IMR-90 (cell line): ENCODE data around the gene EML6. TPM values are rescaled to one million over a fixed set of nuclear protein-coding genes. Genes with fewer than 3 reads are reported as not detected.

ENCODE experiments used
- ATAC-seq: fragments of 200-7000 bp; cut with Tn5 transposase; 2 replicates; pipeline ENCODE4 v1.9.1; 2020; ENCODE audit warnings: low read depth, mild to moderate bottlenecking, moderate library complexity
- BruUV-seq: library from RNA; stranded (reverse); fragments of 400-500 nt; replicated peaks from 2 replicates; lab custom pipeline; 2021; lab: Mats Ljungman, UMichigan
- CTCF ChIA-PET: fragments of 300-600 bp; formaldehyde crosslinking; extraction: SDS; loops from one replicate; lab custom pipeline; 2021; ENCODE audit warnings: antibody characterized with exemption; lab: Yijun Ruan, JAX
- POLR2A ChIA-PET: fragments of 300-600 bp; sonication (Branson Sonifier 250); formaldehyde crosslinking; loops from one replicate; lab custom pipeline; 2022; ENCODE audit warnings: antibody characterized with exemption; ENCODE audit not compliant: unreplicated experiment; lab: Charles Lee
- DNase-seq: peaks from one replicate; pipeline ENCODE4 v3.0.0; 2013
- H2AFZ ChIP-seq: replicated peaks from 2 replicates; pipeline ENCODE3; 2013; ENCODE audit warnings: low read length, mild to moderate bottlenecking; ENCODE audit not compliant: poor library complexity
- H2AK5ac ChIP-seq: 2 replicates; pipeline ENCODE4 v1.6.1; 2013; ENCODE audit warnings: low read depth, low read length, inconsistent platforms
- H2AK9ac ChIP-seq: replicated peaks from 2 replicates; pipeline ENCODE3; 2013; ENCODE audit warnings: mild to moderate bottlenecking, low read depth, low read length, moderate library complexity; ENCODE audit not compliant: poor library complexity
- H2BK120ac ChIP-seq: 2 replicates; pipeline ENCODE4 v1.6.1; 2013; ENCODE audit warnings: low read depth, low read length, inconsistent platforms
- H2BK15ac ChIP-seq: 3 replicates; pipeline ENCODE4 v1.6.1; 2013; ENCODE audit warnings: low read depth, low read length, inconsistent platforms
- H2BK20ac ChIP-seq: 2 replicates; pipeline ENCODE4 v1.6.1; 2013; ENCODE audit warnings: low read depth, mild to moderate bottlenecking, inconsistent platforms, low read length, moderate library complexity
- H2BK5ac ChIP-seq: 2 replicates; pipeline ENCODE4 v1.6.1; 2013; ENCODE audit warnings: mild to moderate bottlenecking, low read depth, low read length, inconsistent platforms; ENCODE audit not compliant: poor library complexity, severe bottlenecking
- H3K14ac ChIP-seq: replicated peaks from 2 replicates; pipeline ENCODE4 v1.6.1; 2013; ENCODE audit warnings: low read depth, low read length, inconsistent platforms
- H3K18ac ChIP-seq: 2 replicates; pipeline ENCODE4 v1.6.1; 2013; ENCODE audit warnings: low read depth, low read length, control low read depth
- H3K23ac ChIP-seq: 2 replicates; pipeline ENCODE4 v1.6.1; 2013; ENCODE audit warnings: low read depth, low read length, inconsistent platforms
- H3K27ac ChIP-seq: 2 replicates; pipeline ENCODE4 v1.5.1; 2013; ENCODE audit warnings: mild to moderate bottlenecking, control low read depth, low read length; ENCODE audit not compliant: insufficient read depth
- H3K27me3 ChIP-seq: 2 replicates; pipeline ENCODE4 v1.6.1; 2013; ENCODE audit warnings: low read length; ENCODE audit not compliant: control insufficient read depth, insufficient read depth
- H3K36me3 ChIP-seq: 2 replicates; pipeline ENCODE4 v1.6.1; 2013; ENCODE audit warnings: low read length, mixed read lengths; ENCODE audit not compliant: control insufficient read depth, insufficient read depth
- H3K4ac ChIP-seq: 2 replicates; pipeline ENCODE4 v1.6.1; 2013; ENCODE audit warnings: low read depth, low read length, inconsistent platforms
- H3K4me1 ChIP-seq: 2 replicates; pipeline ENCODE4 v1.6.1; 2013; ENCODE audit warnings: low read length, mixed read lengths; ENCODE audit not compliant: control insufficient read depth, insufficient read depth
- H3K4me2 ChIP-seq: 2 replicates; pipeline ENCODE4 v1.6.1; 2013; ENCODE audit warnings: low read depth, mild to moderate bottlenecking, control low read depth, low read length, moderate library complexity
- H3K4me3 ChIP-seq: 2 replicates; pipeline ENCODE4 v1.5.1; 2013; ENCODE audit warnings: low read depth, mild to moderate bottlenecking, control low read depth, low read length, moderate library complexity; ENCODE audit not compliant: insufficient read depth
- H3K56ac ChIP-seq: 2 replicates; pipeline ENCODE4 v1.6.1; 2013; ENCODE audit warnings: low read length, inconsistent platforms; ENCODE audit not compliant: insufficient read depth; ENCODE audit errors: extremely low read depth
- H3K79me1 ChIP-seq, 2 experiments: 2 replicates each; pipeline ENCODE4 v1.6.1; 2013; ENCODE audit warnings: low read length in 2 of 2, inconsistent platforms in 1 of 2, low read depth in 1 of 2
- H3K9ac ChIP-seq: 2 replicates; pipeline ENCODE4 v1.6.1; 2013; ENCODE audit warnings: low read depth, low read length, control low read depth
- H3K9me1 ChIP-seq: 2 replicates; pipeline ENCODE4 v1.6.1; 2013; ENCODE audit warnings: low read length, inconsistent platforms; ENCODE audit not compliant: insufficient read depth
- H3K9me3 ChIP-seq: 2 replicates; pipeline ENCODE4 v1.6.1; 2013; ENCODE audit warnings: low read length; ENCODE audit not compliant: control insufficient read depth, insufficient read depth
- H4K20me1 ChIP-seq: 2 replicates; pipeline ENCODE4 v1.6.1; 2013; ENCODE audit warnings: low read length, inconsistent platforms; ENCODE audit not compliant: insufficient read depth
- H4K5ac ChIP-seq: 2 replicates; pipeline ENCODE4 v1.6.1; 2013; ENCODE audit warnings: mild to moderate bottlenecking, low read depth, low read length, control low read depth
- H4K8ac ChIP-seq, 2 experiments: 2 replicates each; pipeline ENCODE4 v1.6.1; 2013; ENCODE audit warnings: low read depth in 2 of 2, low read length in 2 of 2, control low read depth in 1 of 2, inconsistent platforms in 1 of 2
- H4K91ac ChIP-seq: 2 replicates; pipeline ENCODE4 v1.6.1; 2013; ENCODE audit warnings: low read depth, low read length, inconsistent platforms; ENCODE audit not compliant: insufficient read depth
- BHLHE40 ChIP-seq: fragments of 150-350 bp; IDR thresholded peaks from 2 replicates; pipeline ENCODE4 v1.6.1; 2016; ENCODE audit warnings: mild to moderate bottlenecking, low read depth, low read length
- CEBPB ChIP-seq: IDR thresholded peaks from 2 replicates; pipeline ENCODE4 v1.6.1; 2012; ENCODE audit warnings: low read depth, low read length, improper control_type of control experiment
- CHD1 ChIP-seq: IDR thresholded peaks from 2 replicates; pipeline ENCODE4 v1.6.1; 2012; ENCODE audit warnings: low read depth, low read length, improper control_type of control experiment
- CTCF ChIP-seq: conservative IDR thresholded peaks from 2 replicates; pipeline ENCODE4 v1.5.1; 2012; ENCODE audit warnings: mild to moderate bottlenecking, low read depth, low read length, improper control_type of control experiment
- ELK1 ChIP-seq: fragments of 150-350 bp; IDR thresholded peaks from 2 replicates; pipeline ENCODE4 v1.6.1; 2016; ENCODE audit warnings: low read depth, mild to moderate bottlenecking, low read length, moderate library complexity, borderline replicate concordance
- FOS ChIP-seq: fragments of 150-350 bp; IDR thresholded peaks from 2 replicates; pipeline ENCODE4 v1.6.1; 2016; ENCODE audit warnings: low read depth, low read length
- MAFK ChIP-seq: IDR thresholded peaks from 2 replicates; pipeline ENCODE4 v1.6.1; 2012; ENCODE audit warnings: low read depth, low read length, improper control_type of control experiment
- MXI1 ChIP-seq: IDR thresholded peaks from 2 replicates; pipeline ENCODE4 v1.6.1; 2012; ENCODE audit warnings: low read depth, mild to moderate bottlenecking, low read length, moderate library complexity, borderline replicate concordance
- RAD21 ChIP-seq: IDR thresholded peaks from 2 replicates; pipeline ENCODE4 v1.6.1; 2012; ENCODE audit warnings: low read length, improper control_type of control experiment
- RCOR1 ChIP-seq: IDR thresholded peaks from 2 replicates; pipeline ENCODE4 v1.6.1; 2012; ENCODE audit warnings: mild to moderate bottlenecking, low read length, improper control_type of control experiment; ENCODE audit not compliant: insufficient replicate concordance
- RFX5 ChIP-seq: IDR thresholded peaks from 2 replicates; pipeline ENCODE4 v1.8.0; 2012; ENCODE audit warnings: low read depth, mild to moderate bottlenecking, low read length, moderate library complexity
- SMC3 ChIP-seq: fragments of 150-350 bp; IDR thresholded peaks from 2 replicates; pipeline ENCODE4 v1.6.1; 2016; ENCODE audit warnings: low read depth, mild to moderate bottlenecking, antibody characterized with exemption, low read length, moderate library complexity
- USF2 ChIP-seq: fragments of 150-350 bp; IDR thresholded peaks from 2 replicates; pipeline ENCODE4 v1.6.1; 2017; ENCODE audit warnings: mild to moderate bottlenecking, antibody characterized with exemption, low read length, low read depth
- WGBS, 2 experiments: methylation state at CpG; one replicate each; pipeline versions ENCODE4 v1.1.5 to v1.1.7; 2013; ENCODE audit warnings: missing lambda C conversion rate in 2 of 2; ENCODE audit not compliant: insufficient read length in 1 of 2; ENCODE audit errors: extremely low coverage in 2 of 2; 5-methylcytosine and 5-hydroxymethylcytosine counted together
- dilution Hi-C: fragments of 300-500 bp; cut with HindIII; formaldehyde crosslinking; loops from one replicate; pipeline ENCODE4 v1.14.3; 2018; ENCODE audit warnings: low sequenced_read_pairs; ENCODE audit not compliant: unreplicated experiment
- in situ Hi-C: fragments of 300-500 bp; cut with MboI; formaldehyde crosslinking; loops from 3 replicates; pipeline ENCODE4 v1.14.3; 2019; ENCODE audit warnings: low sequenced_read_pairs, inconsistent platforms, mixed read lengths
- intact Hi-C: fragments of 100-400 bp; cut with micrococcal nuclease; formaldehyde crosslinking; loops from 2 replicates; pipeline ENCODE4 v1.10.0; 2022
- polyA plus RNA-seq, 3 experiments: library from polyadenylated mRNA; depleted of rRNA; stranded (reverse); fragments of >200 nt; gene quantifications; 2 replicates each; pipeline ENCODE4 v1.2.3, GENCODE V29; 2012; ENCODE audit warnings: low replicate concordance in 1 of 3
- total RNA-seq: library from RNA; depleted of rRNA; stranded (reverse); fragments of >200 nt; gene quantifications from 2 replicates; pipeline ENCODE4 v1.2.3, GENCODE V29; 2012

Gene EML6
- total and polyA plus RNA-seq, 2 of the 4 experiments (the other 2 are of a cell fraction): 0.18 to 0.19 TPM

- CTCF ChIA-PET: no interaction called here
- no peak for TF ChIP-seq RAD21
- TF ChIP-seq ELK1: no peak
- TF ChIP-seq MAFK: no peak
- no peak for TF ChIP-seq RCOR1
- TF ChIP-seq CTCF: no peak
- no peak for TF ChIP-seq MXI1
- no peak for TF ChIP-seq SMC3
- TF ChIP-seq RFX5: no peak
- no peak for TF ChIP-seq CHD1
- TF ChIP-seq CEBPB: no peak
- no peak for TF ChIP-seq FOS
- no peak for TF ChIP-seq USF2
- no peak for TF ChIP-seq BHLHE40
- Histone ChIP-seq H3K23ac (no peak overlapping the region), H3K4me1 (no peaks in the 10 kb centered on the region), H4K20me1 (no peaks in the 10 kb centered on the region), H4K5ac (no peak overlapping the region), H3K79me1 (no peaks in the 10 kb centered on the region), H2BK15ac (no peak overlapping the region), H3K4me2 (no peak overlapping the region), H2BK5ac (no peak overlapping the region), H3K36me3 (no peaks in the 10 kb centered on the region), H3K27ac (no peak overlapping the region), H3K14ac (no peak overlapping the region), H2AFZ (no peak overlapping the region), H4K91ac (no peak overlapping the region), H2BK20ac (no peak overlapping the region), H3K56ac (no peak overlapping the region), H3K18ac (no peak overlapping the region), H4K8ac (no peak overlapping the region), H3K9me1 (no peaks in the 10 kb centered on the region), H3K4me3 (no peak overlapping the region), H2AK9ac (no peak overlapping the region), H2BK120ac (no peak overlapping the region), H3K9me3 (no peaks in the 10 kb centered on the region), H3K4ac (no peak overlapping the region), H3K9ac (no peak overlapping the region), H3K27me3 (peaks cover 19% of the 10 kb centered on the region), H2AK5ac (no peak overlapping the region)
- ATAC-seq (no peak), DNase-seq (peak; percentile 5)
- no TSS peak for BruUV-seq
- POLR2A ChIA-PET: no interaction called here
- intact Hi-C loops: no loop called here
- in situ Hi-C loops: no loop called here
- WGBS, 2 experiments: no CpG with 5 or more reads among the region's 1 CpG
- dilution Hi-C loops: no loop called here
These were observed 85.2 kb downstream of the EML6 start for GRCh38 chr2:54808661-54809060.
